Activated naive CD4-positive, alpha-beta T cell treated with anti-CD3 and anti-CD28 coated beads, Interleukin-2, amount 10 ng/mL, durations not matched to agents 7 days and 5 days (primary cell): ENCODE results near the gene MNAT1.
"Not testable (repeated sequence)": the region's sequence is repeated elsewhere in the genome, so short reads cannot be mapped to it uniquely, and the experiment has no call there.

Experiments
- CTCF ChIA-PET: fragments of 350-600 bp; sonication (Branson Sonifier 250); formaldehyde crosslinking; loops from one replicate; lab custom pipeline; 2021; ENCODE audit warnings: antibody characterized with exemption; lab: Charles Lee
- DNase-seq: peaks from one replicate; pipeline ENCODE4 v3.0.0-alpha.2; 2020
- H3K27ac Mint-ChIP-seq: one replicate; pipeline ENCODE4 v1.8.0; 2021; ENCODE audit warnings: mild to moderate bottlenecking, moderate library complexity, mixed read lengths
- H3K27me3 Mint-ChIP-seq: one replicate; pipeline ENCODE4 v1.8.0; 2021; ENCODE audit warnings: mild to moderate bottlenecking, mixed read lengths
- H3K36me3 Mint-ChIP-seq: one replicate; pipeline ENCODE4 v1.8.0; 2021; ENCODE audit warnings: mixed read lengths
- H3K4me1 Mint-ChIP-seq: one replicate; pipeline ENCODE4 v1.8.0; 2021; ENCODE audit warnings: mixed read lengths
- H3K4me3 Mint-ChIP-seq: one replicate; pipeline ENCODE4 v1.8.0; 2021; ENCODE audit warnings: mild to moderate bottlenecking, moderate library complexity, mixed read lengths
- H3K9me3 Mint-ChIP-seq: one replicate; pipeline ENCODE4 v1.8.0; 2021; ENCODE audit warnings: mixed read lengths

The MNAT1 gene

DNA sequence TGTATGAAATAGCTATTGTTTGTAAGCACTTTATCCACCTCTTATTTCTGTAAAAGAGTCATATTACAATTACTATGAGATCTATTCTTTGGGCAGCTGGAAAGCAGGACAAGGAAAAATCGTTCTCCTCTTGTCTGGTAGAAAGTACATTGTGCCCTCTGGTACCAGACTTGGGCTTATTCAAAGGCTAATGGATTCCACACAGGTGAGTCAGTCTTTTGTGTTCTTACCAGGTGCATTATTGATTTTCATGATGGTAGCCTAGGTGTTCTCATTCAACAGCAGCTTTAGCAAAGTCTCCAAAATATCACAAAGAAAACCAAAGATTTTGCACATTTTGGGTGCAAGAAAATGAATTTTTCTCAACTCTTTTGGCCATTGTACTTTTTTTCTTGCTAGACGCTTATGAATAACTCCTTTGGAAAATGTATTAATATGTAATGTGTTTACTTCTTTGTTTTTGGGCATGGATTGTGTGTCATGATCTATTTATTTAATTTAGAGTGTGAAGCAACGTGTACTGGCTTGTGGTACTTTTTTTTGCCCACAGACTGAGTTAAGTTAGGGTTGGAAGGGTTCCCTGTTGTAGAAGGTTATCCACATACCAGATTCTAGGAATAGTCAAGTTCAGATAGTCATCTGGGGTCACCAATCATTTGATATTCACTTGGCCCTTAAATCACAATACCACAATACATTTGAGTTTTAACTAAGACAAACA is 26.2 kb downstream of the MNAT1 start:
- CTCF ChIA-PET, result no interaction called here
- Mint-ChIP-seq H3K36me3 (peaks cover 10% of the 10 kb centered on the region), H3K9me3 (no peaks in the 10 kb centered on the region), H3K27me3 (peaks cover 7% of the 10 kb centered on the region), H3K27ac (no peak overlapping the region), H3K4me3 (no peak overlapping the region), H3K4me1 (peaks cover 35% of the 10 kb centered on the region)
- DNase-seq, result no peak

GRCh38 chr14:60768602-60769001 is 34.0 kb downstream of the MNAT1 start:
- no peaks in the 10 kb centered on the region for H3K4me1 Mint-ChIP-seq
- H3K27ac Mint-ChIP-seq, result no peak overlapping the region
- H3K9me3 Mint-ChIP-seq, result no peaks in the 10 kb centered on the region
- DNase-seq, result no peak
- no peaks in the 10 kb centered on the region for H3K36me3 Mint-ChIP-seq
- CTCF ChIA-PET, result no interaction called here
- no peaks in the 10 kb centered on the region for H3K27me3 Mint-ChIP-seq
- H3K4me3 Mint-ChIP-seq, result no peak overlapping the region

DNA sequence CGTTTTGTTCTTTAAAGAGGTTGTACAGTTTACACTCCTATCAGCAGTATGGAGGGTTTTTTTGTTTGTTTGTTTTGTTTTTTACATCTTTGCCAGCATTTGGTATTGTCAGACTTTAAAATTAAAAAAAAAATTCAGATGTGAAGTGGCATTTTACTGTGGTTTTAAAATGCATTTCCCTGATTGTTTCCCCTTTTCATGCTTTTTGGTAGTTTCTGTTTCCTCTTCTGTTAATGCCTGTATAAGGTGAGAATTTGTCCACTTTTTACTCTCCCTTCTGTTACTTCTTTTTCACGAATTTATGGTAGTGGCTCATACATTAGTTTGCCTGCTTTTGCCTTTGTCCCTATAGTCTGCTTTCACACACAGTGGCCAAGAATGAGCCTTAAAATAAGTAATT is 36.6 kb downstream of the MNAT1 start:
- Mint-ChIP-seq H3K27me3 (no peaks in the 10 kb centered on the region), H3K9me3 (no peaks in the 10 kb centered on the region), H3K4me3 (no peak overlapping the region), H3K27ac (no peak overlapping the region), H3K36me3 (no peaks in the 10 kb centered on the region), H3K4me1 (no peaks in the 10 kb centered on the region)
- CTCF ChIA-PET, result no interaction called here
- no peak for DNase-seq

DNA sequence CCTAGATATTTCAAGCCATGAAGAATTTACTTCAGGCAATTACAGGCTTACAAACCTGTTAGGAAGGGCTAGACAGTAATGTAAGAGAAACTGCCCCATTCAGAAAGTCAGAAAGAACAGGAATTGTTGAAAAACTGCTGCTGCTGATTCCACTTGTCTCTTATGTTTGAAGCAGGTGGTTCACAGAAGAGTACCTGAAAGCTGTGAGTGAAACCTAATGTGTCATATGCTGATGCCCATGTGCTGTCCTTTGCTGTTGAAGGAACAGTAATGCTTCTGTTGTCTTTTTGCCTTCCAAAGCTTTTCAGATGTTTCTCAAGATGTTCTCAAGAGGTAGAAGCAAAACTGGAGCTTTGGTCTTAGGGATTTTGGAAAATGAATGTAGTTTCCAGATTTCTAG is 39.0 kb downstream of the MNAT1 start:
- Mint-ChIP-seq H3K36me3 (no peaks in the 10 kb centered on the region), H3K27me3 (no peaks in the 10 kb centered on the region), H3K4me1 (no peaks in the 10 kb centered on the region), H3K9me3 (no peaks in the 10 kb centered on the region), H3K4me3 (no peak overlapping the region), H3K27ac (no peak overlapping the region)
- no peak for DNase-seq
- CTCF ChIA-PET, result no interaction called here

DNA sequence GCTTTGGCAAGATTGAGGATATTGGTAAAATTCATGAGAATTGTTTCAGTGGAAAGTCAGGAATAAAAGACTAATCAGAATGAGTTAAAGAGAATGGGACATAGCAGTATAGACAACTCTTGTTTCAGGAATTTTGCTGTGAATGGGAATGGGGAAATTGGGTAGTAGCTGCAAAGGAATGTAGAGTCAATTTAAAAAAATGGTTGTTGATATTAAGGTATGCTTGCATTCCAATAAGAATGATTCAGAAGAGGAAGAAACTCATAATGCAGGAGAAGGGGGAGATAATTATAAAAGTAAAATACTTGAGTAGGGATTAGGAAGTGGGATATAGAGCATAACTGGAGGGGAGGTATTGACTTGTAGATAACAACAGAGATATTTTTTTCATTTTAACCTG is 40.7 kb downstream of the MNAT1 start:
- CTCF ChIA-PET, result no interaction called here
- Mint-ChIP-seq H3K9me3 (no peaks in the 10 kb centered on the region), H3K27ac (no peak overlapping the region), H3K36me3 (no peaks in the 10 kb centered on the region), H3K4me1 (no peaks in the 10 kb centered on the region), H3K4me3 (no peak overlapping the region), H3K27me3 (no peaks in the 10 kb centered on the region)
- DNase-seq, result no peak

DNA sequence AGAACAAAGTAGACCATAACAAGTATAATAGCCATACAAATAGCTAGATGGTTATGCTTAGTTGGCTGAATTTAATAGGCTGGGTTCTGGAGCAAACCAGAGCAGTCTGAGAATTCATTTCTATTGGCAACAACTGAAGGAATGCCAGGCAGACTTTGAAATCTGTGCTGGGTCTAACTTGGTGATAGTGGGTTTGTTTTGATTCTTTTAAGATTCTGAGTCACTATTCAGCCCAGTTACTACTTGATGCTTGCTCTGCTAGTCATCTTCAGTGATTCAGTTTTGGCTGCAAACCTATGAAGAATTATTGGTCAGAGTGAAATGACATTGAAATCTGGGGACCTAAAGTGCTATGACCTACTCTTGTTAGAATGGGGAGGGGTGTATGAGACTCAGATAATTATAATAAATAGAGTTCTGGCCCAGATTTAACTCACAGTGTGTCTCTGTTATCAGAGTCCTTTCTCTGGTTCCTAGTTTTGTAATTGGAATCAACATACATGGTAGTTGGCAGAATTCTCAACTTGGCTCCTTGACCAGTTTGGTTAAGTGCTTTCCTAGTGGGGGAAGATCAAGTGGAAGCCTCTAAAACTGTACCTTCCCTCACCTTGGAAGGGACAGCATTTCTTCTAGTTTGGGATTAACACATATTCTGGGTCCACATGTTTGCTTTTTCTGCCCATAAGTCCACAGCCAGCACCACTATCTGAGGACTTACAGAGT is 43.5 kb downstream of the MNAT1 start:
- no peaks in the 10 kb centered on the region for H3K36me3 Mint-ChIP-seq
- H3K27me3 Mint-ChIP-seq, result no peaks in the 10 kb centered on the region
- no peak overlapping the region for H3K4me3 Mint-ChIP-seq
- H3K27ac Mint-ChIP-seq, result no peak overlapping the region
- H3K9me3 Mint-ChIP-seq, result no peaks in the 10 kb centered on the region
- CTCF ChIA-PET, result no interaction called here
- H3K4me1 Mint-ChIP-seq, result no peaks in the 10 kb centered on the region
- no peak for DNase-seq

GRCh38 chr14:60779745-60780514 is 45.4 kb downstream of the MNAT1 start:
- CTCF ChIA-PET, H3K4me3 Mint-ChIP-seq, H3K27ac Mint-ChIP-seq: not testable (repeated sequence)

GRCh38 chr14:60780558-60780957 is 46.0 kb downstream of the MNAT1 start:
- H3K36me3 Mint-ChIP-seq, H3K4me1 Mint-ChIP-seq, DNase-seq, H3K27ac Mint-ChIP-seq, H3K9me3 Mint-ChIP-seq, CTCF ChIA-PET, H3K27me3 Mint-ChIP-seq, H3K4me3 Mint-ChIP-seq: not testable (repeated sequence)

More at GRCh38 chr14:60779745-60780514, 45.4 kb downstream of the MNAT1 start:
- H3K36me3 Mint-ChIP-seq, DNase-seq, H3K9me3 Mint-ChIP-seq, H3K27me3 Mint-ChIP-seq, H3K4me1 Mint-ChIP-seq: not testable (repeated sequence)

GRCh38 chr14:60786905-60787304 is 52.3 kb downstream of the MNAT1 start:
- Mint-ChIP-seq H3K27me3 (no peaks in the 10 kb centered on the region), H3K4me3 (no peak overlapping the region)

GRCh38 chr14:60789656-60790055 is 55.1 kb downstream of the MNAT1 start:
- no peak overlapping the region for H3K27ac Mint-ChIP-seq
- H3K4me1 Mint-ChIP-seq, result no peaks in the 10 kb centered on the region
- H3K27me3 Mint-ChIP-seq, result no peaks in the 10 kb centered on the region
- peaks cover 4% of the 10 kb centered on the region for H3K36me3 Mint-ChIP-seq
- CTCF ChIA-PET, result no interaction called here
- H3K4me3 Mint-ChIP-seq, result no peak overlapping the region
- no peaks in the 10 kb centered on the region for H3K9me3 Mint-ChIP-seq
- DNase-seq, result no peak

More at GRCh38 chr14:60786905-60787304, 52.3 kb downstream of the MNAT1 start:
- no peaks in the 10 kb centered on the region for H3K4me1 Mint-ChIP-seq
- no peak overlapping the region for H3K27ac Mint-ChIP-seq
- CTCF ChIA-PET, result no interaction called here
- H3K9me3 Mint-ChIP-seq, result no peaks in the 10 kb centered on the region
- peaks cover 4% of the 10 kb centered on the region for H3K36me3 Mint-ChIP-seq
- DNase-seq, result no peak

DNA sequence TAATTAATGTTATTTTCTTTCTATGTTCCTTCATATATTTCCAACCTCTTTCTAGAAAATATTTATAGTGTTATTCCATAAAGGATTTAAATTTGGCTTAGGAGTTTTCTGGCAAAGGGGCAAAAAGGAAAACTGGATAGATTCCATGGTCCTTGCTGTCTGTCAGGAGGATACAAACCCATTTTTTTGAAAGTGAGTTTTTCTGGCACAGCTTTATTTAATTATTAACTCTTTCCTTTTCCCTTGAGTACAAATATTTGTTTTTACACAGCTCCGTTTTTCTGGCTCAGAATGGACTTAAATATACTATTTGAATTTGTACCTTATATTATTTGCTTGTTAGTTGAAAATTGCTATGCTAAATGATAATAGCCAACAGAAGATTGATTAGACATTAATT is 56.3 kb downstream of the MNAT1 start:
- Mint-ChIP-seq H3K4me3 (no peak overlapping the region), H3K9me3 (no peaks in the 10 kb centered on the region), H3K36me3 (peaks cover 4% of the 10 kb centered on the region), H3K4me1 (no peaks in the 10 kb centered on the region), H3K27ac (no peak overlapping the region), H3K27me3 (no peaks in the 10 kb centered on the region)
- DNase-seq, result no peak
- CTCF ChIA-PET, result no interaction called here

DNA sequence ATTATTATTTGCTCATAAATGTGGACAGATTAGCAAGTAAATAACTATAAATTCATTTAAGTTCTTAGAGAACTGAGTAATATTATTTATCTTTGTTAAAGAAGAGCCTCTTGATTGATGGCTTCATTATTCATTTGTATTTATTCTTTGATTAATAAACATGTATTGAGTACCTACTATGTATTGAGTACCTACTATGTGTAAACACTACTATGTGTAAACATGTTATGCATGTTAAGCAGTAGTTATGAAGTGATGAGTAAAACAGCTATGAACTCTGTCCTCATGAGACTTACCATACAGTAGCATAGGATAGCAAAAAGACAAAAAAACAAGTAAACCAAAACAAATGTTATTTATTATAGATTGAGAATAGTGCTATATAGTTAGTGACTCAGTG is 61.9 kb downstream of the MNAT1 start:
- H3K4me1 Mint-ChIP-seq, result no peaks in the 10 kb centered on the region
- H3K4me3 Mint-ChIP-seq, result no peak overlapping the region
- CTCF ChIA-PET, result no interaction called here
- no peaks in the 10 kb centered on the region for H3K27me3 Mint-ChIP-seq
- no peaks in the 10 kb centered on the region for H3K9me3 Mint-ChIP-seq
- H3K36me3 Mint-ChIP-seq, result peaks cover 8% of the 10 kb centered on the region
- DNase-seq, result no peak
- H3K27ac Mint-ChIP-seq, result no peak overlapping the region

- Mint-ChIP-seq H3K4me1 (no peaks in the 10 kb centered on the region), H3K27ac (no peak overlapping the region), H3K36me3 (peaks cover 8% of the 10 kb centered on the region), H3K9me3 (no peaks in the 10 kb centered on the region), H3K27me3 (no peaks in the 10 kb centered on the region), H3K4me3 (no peak overlapping the region)
- DNase-seq, result no peak
- CTCF ChIA-PET, result no interaction called here
These were observed 65.8 kb downstream of the MNAT1 start for GRCh38 chr14:60800409-60800808.

GRCh38 chr14:60803871-60804270 is 69.3 kb downstream of the MNAT1 start:
- Mint-ChIP-seq H3K36me3 (peaks cover 8% of the 10 kb centered on the region), H3K27ac (no peak overlapping the region), H3K27me3 (no peaks in the 10 kb centered on the region), H3K4me1 (no peaks in the 10 kb centered on the region), H3K9me3 (no peaks in the 10 kb centered on the region), H3K4me3 (no peak overlapping the region)
- no peak for DNase-seq
- CTCF ChIA-PET, result no interaction called here
